Putamen (tissue), 1 donor: Measurements from ENCODE around the gene ACOXL.
A peak's percentile ranks its signal among the peaks of the same experiment; 100 is the strongest.
"Not testable (repeated sequence)": the region's sequence is repeated elsewhere in the genome, so short reads cannot be mapped to it uniquely, and the experiment has no call there.

ENCODE experiments used
- DNase-seq: peaks from one replicate; pipeline ENCODE4 v3.0.0-alpha.2; 2016; ENCODE audit warnings: low spot score

Gene ACOXL

DNA sequence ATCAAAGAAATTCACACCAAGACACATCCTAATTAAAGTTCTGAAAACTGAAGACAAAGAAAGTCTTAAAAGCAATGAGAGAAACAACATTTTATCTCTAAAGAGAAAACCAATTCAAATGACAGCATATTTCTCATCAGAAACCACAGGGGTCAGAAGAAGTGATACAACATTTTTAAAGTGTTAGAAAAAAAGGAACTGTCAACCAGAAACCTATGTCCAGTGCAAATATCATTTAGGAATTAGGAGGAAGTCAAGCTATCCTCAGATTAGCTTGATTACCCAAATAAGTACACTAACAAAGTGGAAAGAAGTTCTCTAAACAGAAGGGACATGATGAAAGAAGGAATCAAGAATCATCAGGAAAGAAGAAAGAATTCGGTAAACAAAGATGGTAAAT, 328.8 kb downstream of the ACOXL start:
- DNase-seq = no peak

DNA sequence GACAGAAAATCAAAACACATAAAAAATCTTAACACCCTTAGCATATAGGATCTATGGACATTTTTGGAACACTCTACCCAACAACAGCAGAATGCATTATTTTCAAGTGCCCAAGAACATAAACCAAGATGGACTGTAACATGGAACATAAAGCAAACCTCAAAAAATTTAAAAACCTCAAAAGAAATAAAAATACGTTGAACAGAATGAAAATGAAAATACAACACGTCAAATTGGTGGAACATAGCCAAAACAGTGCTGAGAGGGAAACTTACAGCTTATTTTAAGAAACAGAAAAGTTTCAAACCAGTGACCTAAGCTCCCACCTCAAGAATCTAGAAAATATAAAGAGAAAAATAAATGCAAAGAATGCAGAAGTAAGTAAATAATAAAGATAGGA, 330.0 kb downstream of the ACOXL start:
- no peak for DNase-seq

DNA sequence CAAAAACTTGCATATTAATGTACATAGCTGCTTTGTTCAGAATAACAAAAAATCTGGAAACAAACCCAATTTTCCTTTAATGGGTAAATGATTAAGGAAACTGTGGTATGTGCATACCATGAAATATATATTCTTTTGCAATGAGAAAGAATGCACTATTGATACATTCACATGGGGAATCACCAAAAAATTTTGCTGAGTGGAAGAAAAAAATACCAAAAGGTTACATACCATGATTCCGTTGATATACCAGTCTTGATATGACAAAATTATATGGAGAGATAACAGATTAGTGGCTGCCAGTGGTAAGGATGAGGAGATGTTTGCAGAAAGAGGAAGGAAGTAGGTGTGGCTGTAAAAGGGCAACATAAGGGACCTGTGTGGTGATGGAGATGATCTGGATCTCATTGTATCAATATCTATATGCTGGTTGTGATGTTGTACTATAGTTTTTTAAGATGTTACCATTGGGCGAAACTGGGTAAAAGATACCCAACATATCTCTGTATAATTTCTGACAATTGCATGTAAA, 333.8 kb downstream of the ACOXL start:
- DNase-seq = no peak

DNA sequence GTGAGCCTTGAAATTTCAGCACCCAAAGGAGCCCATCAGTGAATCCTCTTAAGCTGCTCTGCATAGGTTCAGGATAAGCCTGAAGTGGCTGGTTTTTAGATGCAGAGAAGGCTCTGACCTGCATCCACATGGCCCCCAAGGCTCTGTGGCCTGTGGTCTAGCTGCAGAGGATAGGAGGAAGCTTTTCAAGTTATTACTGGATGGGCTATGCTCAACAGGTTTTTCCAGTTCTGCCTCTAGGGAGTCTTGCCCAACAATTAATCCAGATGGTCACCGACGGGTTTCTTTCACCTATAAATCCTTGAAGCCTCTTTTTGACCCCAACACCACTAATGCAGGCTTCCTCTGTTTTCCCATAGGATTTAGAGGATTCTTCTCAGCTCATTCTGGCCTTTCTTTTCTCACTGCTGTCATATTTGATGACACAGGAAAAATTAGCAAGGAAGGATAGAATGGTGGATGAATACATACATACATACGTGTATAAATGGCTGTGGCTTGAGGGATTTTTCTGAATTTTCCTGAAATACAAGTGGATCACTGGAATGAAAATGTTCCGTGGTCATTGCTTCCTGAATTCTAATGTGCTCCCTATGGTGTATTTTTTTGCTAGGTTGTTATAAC, 336.2 kb downstream of the ACOXL start:
- DNase-seq = no peak

DNA sequence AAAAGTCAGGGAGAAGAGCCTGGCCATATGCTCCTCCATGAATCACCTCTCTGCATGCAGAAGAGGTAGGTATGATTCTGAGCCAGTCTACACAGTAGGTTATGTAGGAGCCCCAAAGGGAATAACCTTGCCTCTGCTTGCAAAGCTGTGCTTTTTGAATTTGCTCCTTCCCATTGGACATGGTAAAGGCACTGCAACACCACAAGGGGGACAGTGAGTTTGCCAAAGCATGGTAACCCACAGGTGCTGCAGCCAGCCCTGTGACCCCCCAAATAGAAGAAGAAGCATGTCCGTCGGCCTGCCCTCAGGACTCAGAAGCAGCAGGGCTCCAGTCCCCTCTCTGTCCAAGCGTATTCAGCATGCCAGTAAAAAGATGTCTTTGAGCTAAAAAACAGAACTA, 337.3 kb downstream of the ACOXL start:
- no peak for DNase-seq

DNA sequence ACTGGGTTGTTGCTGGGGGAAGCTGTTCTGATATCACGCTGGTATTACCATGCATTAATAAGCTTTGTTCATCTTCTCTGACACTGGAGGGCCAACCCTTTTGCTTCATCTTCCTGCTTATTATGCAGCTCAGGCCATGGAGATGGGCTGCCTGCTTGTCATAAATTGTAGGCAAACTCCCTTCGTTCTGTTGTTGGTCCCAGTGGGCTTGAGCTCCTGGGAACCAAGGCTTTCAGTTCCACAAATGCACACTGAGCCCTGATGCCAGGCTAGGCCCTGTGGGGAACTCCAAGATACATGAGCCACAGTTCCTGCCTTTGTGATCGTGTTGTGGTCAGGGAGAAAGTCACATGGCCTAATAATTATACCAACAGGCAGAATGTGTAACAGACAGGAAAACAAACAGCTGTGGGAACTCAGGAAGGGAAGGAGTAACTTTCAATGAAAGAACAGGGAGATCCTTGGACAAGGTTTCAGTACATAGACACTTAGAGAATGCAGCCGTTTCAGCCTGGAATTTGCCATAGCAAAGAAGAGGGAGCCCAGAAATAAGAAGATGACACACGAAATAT, 339.3 kb downstream of the ACOXL start:
- DNase-seq = no peak

DNA sequence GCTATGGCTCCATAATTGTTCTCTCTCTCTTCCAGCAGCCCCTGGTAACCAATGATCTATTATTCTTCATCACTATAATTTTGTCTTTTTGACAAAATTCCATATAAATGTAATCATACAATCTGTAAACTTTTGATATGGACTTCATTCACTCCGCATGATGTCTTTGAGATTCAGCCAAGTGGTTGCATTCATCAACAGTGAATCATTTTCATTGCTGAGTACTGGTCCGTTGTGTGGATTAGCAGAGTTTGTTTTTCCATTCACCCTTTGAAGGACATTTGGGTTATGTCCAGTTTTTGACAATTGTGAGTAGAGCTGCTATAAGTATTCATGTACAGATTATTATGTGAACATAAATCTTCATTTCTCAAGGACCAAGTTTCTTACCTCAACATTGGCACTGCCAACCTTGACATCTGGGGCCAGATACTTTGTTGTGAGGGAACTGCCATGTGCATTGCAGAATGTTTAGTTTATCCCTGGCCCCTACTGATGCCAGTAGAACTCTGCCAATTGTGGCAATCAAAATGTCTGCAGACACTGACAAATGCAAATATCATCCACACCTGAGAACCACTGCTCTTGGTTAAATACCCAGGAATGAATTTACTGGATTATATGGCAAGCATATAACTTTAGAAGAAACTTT, 340.0 kb downstream of the ACOXL start:
- DNase-seq = no peak

DNA sequence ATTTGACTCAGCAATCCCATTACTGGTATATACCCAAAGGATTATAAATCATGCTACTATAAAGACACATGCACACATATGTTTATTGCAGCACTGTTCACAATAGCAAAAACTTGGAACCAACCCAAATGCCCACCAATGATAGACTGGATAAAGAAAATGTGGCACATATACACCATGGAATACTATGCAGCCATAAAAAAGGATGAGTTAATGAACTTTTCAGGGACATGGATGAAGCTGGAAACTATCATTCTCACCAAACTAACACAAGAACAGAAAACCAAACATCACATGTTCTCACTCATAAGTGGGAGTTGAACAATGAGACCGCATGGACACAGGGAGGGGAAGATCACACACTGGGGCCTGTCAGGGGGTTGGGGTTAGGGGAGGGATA, 350.3 kb downstream of the ACOXL start:
- DNase-seq = not testable (repeated sequence)

DNA sequence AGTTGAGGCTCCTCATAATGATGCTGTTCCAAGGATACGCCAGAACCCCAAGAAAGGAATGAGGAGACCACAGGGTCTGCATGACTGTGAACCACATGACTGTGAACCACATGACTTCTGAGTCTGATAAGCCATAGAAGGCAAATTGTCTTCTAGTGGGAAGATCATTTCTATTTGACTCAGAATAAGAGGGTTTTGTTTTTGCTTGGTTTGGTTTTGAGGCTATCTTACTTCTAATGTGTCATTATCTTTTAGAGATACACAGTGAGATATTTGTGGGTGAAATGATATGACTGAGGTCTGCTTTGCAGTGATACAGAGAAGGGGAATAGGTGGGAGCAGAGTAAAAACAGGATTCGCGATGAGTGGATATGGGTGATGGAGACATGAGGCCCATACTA, 359.4 kb downstream of the ACOXL start:
- DNase-seq = no peak

DNA sequence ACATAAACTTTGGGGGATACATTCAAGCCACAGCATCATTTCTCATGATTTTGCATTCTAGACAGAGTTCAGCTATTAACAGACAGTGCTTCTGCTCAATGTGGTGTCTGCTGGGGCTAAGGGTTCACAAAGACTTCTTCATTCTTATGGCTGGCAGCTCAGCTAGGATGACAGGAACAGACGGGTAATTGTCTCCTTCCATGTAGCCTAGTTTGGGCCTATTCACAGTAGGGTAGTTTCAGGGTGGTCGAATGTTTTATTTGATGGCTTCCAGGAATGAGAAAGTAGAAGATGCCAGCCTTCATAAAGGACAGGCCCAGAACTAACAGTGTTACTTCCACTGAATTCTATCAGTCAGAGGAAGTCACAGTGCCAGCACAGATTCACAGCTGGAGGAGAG, 362.3 kb downstream of the ACOXL start:
- peak; percentile 53 for DNase-seq

DNA sequence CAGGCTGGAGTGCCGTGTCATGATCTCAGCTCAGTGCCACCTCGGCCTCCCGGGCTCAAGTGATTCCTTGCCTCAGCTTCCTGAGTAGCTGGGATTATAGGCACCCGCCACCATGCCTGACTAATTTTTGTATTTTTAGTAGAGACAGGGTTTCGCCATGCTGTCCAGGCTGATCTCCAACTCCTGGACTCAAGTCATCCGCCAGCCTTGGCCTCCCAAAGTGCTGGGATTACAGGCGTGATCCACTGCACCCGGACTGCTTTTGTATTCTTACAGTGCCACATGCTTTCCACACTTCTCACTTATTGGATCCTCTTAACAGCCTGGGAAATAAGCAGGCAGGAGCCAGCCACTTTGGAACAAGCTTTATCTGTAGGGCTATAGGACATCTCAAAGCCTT, 363.1 kb downstream of the ACOXL start:
- no peak for DNase-seq

DNA sequence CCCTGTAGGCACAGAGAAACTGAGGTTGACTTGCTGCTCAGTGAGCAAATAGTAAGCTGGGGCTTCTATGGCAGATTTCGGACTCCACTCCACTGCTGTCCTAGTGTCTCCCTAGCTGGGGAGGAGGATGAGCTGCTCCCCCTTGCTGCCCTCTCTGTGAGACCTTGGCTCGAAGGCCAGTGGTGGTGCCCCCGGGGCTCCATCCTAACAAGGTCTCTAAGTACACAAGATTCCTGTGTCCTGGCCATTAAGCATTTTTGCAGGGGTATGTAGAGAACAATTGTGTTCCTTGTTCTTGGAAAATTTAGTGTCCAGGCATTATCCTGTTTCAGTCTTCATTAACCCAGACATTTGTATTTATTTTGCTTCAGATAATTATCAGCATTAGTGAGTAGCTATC, 367.0 kb downstream of the ACOXL start:
- DNase-seq = no peak

DNA sequence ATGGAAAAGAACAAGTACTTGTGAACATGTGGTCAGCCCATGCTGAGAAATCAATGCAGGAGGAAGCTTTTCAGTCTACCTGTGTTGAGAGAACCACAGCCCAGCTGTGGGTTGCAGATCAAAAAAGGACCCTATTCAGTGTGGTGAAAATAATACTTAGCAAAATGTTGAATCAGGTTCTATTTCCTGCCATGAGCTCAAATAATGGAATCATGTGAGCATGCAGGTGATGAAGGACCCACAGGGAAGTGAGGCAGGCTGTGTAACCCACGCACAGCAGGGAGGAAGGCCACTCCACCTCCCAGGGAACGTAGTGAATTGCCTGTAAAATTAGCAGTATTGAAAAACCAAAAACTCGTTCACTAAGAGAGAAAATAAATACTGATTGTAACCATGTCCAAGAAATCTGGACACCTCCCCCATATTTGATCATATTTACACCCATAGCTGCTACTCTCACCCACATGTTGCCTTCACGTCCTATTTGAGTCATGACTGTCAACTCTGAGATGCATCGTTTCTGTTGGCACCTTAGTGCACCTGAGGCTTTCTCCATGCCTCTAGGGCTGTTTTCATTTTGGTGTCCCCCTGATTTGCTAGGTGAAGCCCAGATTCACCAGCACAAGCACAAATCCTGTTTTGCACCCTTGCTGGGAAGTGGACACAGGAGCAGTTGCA, 367.9 kb downstream of the ACOXL start:
- no peak for DNase-seq

DNA sequence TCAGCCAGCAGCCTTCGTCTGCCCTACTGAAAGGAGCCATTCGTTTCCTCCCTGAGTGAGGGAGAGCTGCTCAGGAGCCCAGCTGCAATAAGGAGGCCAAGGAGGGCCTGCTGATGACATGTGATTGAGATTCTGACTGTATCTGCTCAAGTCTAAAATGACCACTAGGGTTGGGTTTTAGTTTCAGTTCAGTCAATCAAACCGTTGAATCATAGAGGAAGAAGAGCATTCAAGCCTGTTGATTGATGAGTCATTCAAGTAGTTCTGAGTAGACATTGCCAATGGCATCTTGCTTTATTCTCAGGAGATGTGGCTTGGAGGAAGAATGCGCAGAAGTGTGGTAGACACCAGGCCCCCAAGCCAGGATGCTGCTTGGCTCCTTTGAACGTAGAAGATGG, 368.4 kb downstream of the ACOXL start:
- no peak for DNase-seq

DNA sequence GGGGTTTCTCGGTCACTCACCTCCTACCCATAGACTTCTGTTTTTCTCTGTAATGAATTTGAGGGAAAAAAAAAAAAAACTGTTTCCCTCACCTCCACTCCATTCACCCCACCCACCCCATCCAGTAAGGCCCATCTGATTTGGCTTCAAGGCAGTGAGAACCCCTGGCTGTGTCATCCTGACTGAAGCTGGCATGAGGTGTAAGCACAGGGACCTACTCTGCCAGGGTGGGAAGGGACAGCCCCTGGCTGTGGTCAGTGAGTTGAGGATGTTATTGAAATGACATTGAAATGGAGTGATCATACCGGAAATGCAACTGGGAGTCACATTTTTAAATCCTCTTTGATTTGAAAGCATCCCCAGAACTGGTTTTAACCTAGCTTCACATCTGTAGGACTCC, 369.2 kb downstream of the ACOXL start:
- DNase-seq = no peak

DNA sequence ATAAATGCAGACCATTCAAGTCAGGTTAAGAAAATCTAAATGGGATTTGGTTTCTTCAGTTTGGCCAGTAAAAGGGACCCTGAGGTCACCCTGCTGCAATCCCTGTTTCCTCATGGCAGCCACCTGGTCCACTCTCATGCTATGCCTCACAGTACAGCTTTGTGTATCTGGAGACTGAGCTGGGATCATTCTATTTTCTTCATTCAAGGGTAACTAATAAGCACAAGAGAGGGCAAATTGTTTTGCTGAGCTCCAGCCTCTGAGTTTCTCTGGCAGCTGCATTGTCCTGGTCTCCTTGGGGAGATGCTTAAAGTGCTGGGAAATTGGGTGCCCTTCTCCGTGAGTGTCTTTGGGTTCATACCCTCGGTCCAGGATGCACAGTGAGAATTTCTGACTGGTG, 369.8 kb downstream of the ACOXL start:
- DNase-seq = no peak

DNA sequence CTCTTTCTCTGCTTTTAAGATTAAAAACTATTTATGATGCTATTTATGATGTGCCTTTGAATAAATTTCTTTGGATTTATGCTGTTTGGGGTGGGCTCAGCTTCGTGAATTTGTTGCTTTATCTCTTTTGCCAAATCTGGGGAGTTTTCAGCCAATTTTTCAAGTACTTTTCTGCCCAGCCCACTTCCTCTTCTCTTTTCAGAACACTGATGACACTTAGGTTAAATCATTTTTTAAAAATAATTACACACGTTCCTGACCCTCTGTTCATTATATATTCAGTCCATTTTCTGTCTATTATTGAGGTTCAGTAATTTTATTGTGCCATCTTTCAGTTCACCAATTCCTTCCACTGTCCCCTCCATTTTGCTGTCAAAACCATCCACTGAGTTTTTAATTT, 373.6 kb downstream of the ACOXL start:
- DNase-seq = no peak

DNA sequence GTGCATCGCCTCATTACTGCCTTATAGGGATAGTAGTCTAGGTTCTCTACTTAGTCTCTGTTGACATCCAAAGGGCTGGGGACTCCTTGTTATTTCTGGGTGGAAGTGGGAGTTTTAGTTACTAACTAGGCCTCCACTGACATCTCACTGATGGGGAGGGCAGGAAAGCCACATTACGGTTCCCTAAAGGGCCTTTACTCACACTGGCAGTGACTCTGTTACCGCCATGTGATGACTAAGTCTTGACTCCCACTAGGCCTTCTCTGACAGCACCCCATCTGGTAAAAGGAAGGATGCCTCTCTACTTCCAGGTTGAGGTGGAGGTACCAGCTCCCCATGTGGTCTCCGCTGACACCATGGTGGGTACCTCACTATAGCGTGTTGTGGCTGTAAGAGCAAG, 374.3 kb downstream of the ACOXL start:
- no peak for DNase-seq

DNA sequence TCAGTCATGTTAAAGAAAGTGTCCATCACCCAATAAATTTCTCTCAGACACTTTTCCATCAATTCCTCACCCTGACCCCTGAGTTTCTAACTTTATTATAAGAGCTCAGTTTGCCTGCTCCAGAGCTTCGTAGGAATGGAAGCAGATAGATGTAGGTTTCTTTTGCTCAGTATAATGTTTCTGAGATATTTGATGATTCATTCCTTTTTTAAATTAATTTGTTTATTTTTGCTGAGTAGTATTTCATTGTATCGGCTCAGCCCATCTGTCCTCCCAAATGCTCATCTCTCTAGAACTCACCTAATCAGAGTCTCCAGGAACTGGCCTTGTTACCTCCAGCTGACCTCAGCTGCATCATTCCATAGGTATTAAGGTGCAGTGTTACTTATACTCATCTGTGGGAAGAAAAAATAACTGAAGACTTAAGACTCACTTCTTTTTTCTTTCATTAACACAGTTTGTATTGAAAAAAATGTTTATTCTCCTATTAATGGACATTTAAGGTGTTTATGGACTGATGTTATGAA, 376.4 kb downstream of the ACOXL start:
- DNase-seq = no peak

DNA sequence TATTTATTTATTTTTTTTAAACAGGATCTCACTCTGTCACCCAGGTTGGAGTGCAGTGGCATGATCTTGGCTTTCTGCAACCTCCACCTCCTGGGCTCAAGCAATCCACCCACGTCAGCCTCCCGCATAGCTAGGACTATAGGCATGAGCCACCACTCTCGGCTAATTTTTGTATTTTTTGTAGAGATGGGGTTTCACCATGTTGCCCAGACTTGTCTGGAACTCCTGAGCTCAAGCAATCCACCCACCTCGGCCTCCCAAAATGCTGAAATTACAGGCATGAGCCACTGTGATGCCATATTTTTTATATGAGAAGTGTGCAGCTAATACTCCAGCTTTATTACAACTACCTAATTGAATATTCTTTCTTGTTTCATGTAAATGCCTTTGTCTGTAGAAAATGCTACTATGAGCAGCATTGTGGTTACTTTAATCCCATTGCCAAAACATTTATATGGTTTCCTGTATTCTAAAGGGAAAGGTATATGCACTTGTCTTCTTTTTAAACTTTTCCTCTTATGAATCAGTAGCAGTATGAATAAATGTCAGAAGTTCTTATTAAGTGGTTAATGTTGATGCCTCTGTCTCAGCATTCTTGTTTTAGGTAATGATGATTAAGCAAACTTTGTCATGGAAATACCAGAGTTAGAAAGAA, 378.9 kb downstream of the ACOXL start:
- no peak for DNase-seq

DNA sequence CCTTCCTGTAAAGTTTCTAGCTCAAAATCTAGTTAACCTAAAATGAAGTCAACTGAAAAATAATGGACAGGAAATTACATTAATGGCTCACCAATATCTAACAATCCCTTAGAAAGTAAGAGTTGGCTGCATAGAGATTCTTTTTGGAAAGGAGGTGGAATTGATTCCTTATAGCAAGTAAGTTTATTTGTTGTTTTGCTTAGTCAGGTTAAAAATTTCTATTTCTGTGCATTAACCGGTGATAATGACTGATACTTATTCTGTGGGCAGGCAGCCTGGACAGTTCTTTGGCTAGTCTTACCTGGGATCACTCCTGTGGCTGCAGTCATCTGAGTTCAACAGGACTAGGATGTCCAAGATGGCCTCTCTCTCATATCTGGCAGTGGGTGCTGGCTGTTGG, 381.5 kb downstream of the ACOXL start:
- DNase-seq = no peak

DNA sequence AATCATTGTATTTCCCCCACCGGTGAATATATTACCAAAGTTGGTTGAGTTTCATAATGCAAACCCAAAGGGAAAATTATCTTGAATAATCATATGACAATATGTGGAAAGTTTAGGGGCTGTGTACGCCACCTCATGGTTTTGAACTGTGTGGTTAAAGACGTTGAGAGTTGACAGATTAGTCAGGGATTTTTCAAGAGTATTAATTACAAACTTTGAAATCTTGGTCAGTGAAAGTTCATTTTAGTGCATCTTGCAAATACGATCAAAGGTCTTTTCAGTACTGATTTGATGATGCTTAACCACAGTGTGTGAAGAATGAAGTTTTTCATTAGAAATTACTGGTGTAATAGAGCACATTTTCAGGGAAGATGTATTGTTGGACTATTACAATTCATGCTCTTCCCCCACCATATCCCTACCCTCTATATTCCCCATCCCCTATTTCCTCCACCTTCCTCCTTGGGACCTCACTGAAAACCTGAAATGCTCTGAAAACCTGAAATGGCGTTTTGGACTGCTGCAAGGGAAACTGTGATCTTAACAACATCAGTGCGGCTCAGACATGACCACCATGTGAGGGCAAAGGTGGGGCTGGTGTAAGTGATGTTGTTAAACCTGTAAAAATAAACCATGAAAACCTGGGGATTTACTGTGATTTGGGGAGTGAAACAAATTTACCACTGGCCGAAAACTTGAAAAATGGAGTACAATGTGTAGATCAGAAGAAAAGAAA, 383.8 kb downstream of the ACOXL start:
- DNase-seq = no peak
